ENCODE results near the gene LCLAT1.

Gene LCLAT1

DNA sequence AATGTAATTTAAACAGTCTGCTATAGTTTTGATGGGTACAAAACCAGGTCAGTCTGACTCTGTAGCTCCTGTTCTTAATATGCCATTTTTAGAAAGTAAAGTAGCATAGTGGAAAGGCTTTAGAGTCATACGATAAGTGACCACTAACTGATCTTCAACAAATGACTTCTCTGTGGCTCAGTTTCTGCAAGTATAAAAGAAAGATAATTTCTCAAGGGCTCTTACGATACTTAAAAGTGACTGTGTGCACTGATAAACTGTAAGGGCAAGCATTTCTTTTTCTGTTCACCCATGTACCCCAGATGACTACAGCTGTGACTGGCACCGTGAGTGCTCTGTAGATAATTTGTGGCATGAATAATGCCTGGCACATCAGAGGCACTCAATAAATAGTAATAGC lies 178.7 kb downstream of the LCLAT1 start:
- no peaks in the 10 kb centered on the region for H3K9me3 ChIP-seq (ENCODE audit: control insufficient read depth, insufficient read depth, low read depth, low read length)

DNA sequence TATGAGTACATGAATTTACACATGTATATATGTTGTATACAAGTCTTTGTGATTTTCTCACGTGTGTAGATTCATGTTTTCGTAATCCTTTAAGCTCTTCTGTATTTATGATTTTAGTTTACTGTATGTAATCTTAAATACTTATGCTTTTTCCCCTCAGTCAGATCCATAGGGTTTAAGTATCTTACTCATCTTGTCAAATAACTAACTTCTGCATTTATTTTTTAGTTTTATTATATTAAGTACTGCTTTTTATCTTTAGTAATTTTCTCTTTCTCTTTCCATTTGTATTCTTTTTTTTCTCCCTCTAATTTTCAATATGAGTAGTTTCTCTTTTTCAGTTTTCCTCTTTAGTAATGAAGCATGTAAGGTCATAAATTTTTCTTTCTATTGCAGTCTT lies 179.4 kb downstream of the LCLAT1 start:
- TF ChIP-seq, protein P1, sequence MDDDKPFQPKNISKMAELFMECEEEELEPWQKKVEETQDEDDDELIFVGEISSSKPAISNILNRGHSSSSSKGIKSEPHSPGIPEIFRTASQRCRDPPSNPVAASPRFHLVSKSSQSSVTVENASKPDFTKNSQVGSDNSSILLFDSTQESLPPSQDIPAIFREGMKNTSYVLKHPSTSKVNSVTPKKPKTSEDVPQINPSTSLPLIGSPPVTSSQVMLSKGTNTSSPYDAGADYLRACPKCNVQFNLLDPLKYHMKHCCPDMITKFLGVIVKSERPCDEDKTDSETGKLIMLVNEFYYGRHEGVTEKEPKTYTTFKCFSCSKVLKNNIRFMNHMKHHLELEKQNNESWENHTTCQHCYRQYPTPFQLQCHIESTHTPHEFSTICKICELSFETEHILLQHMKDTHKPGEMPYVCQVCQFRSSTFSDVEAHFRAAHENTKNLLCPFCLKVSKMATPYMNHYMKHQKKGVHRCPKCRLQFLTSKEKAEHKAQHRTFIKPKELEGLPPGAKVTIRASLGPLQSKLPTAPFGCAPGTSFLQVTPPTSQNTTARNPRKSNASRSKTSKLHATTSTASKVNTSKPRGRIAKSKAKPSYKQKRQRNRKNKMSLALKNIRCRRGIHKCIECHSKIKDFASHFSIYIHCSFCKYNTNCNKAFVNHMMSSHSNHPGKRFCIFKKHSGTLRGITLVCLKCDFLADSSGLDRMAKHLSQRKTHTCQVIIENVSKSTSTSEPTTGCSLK (tag by site-specific recombination; IDR thresholded peaks at IDR 0.05) = no peak
- TF ChIP-seq, protein P2, sequence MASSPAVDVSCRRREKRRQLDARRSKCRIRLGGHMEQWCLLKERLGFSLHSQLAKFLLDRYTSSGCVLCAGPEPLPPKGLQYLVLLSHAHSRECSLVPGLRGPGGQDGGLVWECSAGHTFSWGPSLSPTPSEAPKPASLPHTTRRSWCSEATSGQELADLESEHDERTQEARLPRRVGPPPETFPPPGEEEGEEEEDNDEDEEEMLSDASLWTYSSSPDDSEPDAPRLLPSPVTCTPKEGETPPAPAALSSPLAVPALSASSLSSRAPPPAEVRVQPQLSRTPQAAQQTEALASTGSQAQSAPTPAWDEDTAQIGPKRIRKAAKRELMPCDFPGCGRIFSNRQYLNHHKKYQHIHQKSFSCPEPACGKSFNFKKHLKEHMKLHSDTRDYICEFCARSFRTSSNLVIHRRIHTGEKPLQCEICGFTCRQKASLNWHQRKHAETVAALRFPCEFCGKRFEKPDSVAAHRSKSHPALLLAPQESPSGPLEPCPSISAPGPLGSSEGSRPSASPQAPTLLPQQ (tag by site-specific recombination; IDR thresholded peaks at IDR 0.05) = no peak
- TF ChIP-seq GLI4 (tag by site-specific recombination; IDR thresholded peaks at IDR 0.05) = no peak
- no peak for TF ChIP-seq ZEB2 (tag by site-specific recombination; IDR thresholded peaks at IDR 0.05)
- no peak overlapping the region for H3K27ac ChIP-seq (ENCODE audit: extremely low read depth, low read depth, low read length)
- H3K9me3 ChIP-seq (ENCODE audit: control insufficient read depth, insufficient read depth, low read depth, low read length) = no peaks in the 10 kb centered on the region
- H3K4me3 ChIP-seq (ENCODE audit: low read depth, low read length) = no peak overlapping the region
- no peaks in the 10 kb centered on the region for H3K36me3 ChIP-seq (ENCODE audit: control insufficient read depth in 2 of 2, insufficient read depth in 1 of 2, low read length in 2 of 2)
- ChIA-PET CTCF (interaction anchor here (0.8 kb wide), 1 partner anchor 628 kb away, joined by 3 read pairs; no protein-coding TSS in a partner anchor), POLR2A (no interaction called here)
- no peaks in the 10 kb centered on the region for H3K4me1 ChIP-seq (ENCODE audit: control insufficient read depth, insufficient read depth, low read length)

More for the DNA sequence above, 178.7 kb downstream of the LCLAT1 start:
- no peak overlapping the region for H3K27ac ChIP-seq (ENCODE audit: extremely low read depth, low read depth, low read length)
- H3K36me3 ChIP-seq (ENCODE audit: control insufficient read depth in 2 of 2, insufficient read depth in 1 of 2, low read length in 2 of 2) = no peaks in the 10 kb centered on the region
- TF ChIP-seq ZSCAN30 (tag by site-specific recombination; IDR thresholded peaks at IDR 0.05) (no peak), GLIS1 (tag by site-specific recombination; IDR thresholded peaks at IDR 0.05) (no peak), KLF8 (tag by site-specific recombination; IDR thresholded peaks at IDR 0.05) (no peak), ZNF621 (tag by site-specific recombination; IDR thresholded peaks at IDR 0.05) (no peak), ZNF112 (tag by site-specific recombination; IDR thresholded peaks at IDR 0.05) (no peak), EGR2 (tag by site-specific recombination; IDR thresholded peaks at IDR 0.05; ENCODE audit: low read depth) (no peak), ZNF626 (tag by site-specific recombination; IDR thresholded peaks at IDR 0.05) (no peak), ZNF335 (tag by site-specific recombination; conservative IDR thresholded peaks at IDR 0.05) (no peak)
- TF ChIP-seq, protein P3, sequence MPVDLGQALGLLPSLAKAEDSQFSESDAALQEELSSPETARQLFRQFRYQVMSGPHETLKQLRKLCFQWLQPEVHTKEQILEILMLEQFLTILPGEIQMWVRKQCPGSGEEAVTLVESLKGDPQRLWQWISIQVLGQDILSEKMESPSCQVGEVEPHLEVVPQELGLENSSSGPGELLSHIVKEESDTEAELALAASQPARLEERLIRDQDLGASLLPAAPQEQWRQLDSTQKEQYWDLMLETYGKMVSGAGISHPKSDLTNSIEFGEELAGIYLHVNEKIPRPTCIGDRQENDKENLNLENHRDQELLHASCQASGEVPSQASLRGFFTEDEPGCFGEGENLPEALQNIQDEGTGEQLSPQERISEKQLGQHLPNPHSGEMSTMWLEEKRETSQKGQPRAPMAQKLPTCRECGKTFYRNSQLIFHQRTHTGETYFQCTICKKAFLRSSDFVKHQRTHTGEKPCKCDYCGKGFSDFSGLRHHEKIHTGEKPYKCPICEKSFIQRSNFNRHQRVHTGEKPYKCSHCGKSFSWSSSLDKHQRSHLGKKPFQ (tag by site-specific recombination; IDR thresholded peaks at IDR 0.05) = no peak
- TF ChIP-seq, protein P4, sequence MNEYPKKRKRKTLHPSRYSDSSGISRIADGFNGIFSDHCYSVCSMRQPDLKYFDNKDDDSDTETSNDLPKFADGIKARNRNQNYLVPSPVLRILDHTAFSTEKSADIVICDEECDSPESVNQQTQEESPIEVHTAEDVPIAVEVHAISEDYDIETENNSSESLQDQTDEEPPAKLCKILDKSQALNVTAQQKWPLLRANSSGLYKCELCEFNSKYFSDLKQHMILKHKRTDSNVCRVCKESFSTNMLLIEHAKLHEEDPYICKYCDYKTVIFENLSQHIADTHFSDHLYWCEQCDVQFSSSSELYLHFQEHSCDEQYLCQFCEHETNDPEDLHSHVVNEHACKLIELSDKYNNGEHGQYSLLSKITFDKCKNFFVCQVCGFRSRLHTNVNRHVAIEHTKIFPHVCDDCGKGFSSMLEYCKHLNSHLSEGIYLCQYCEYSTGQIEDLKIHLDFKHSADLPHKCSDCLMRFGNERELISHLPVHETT (tag by site-specific recombination; IDR thresholded peaks at IDR 0.05) = no peak
- ChIA-PET POLR2A (no interaction called here), CTCF (interaction anchor here (0.8 kb wide), 1 partner anchor 629 kb away, joined by 3 read pairs; no protein-coding TSS in a partner anchor)
- H3K4me3 ChIP-seq (ENCODE audit: low read depth, low read length) = no peak overlapping the region
- H3K4me1 ChIP-seq (ENCODE audit: control insufficient read depth, insufficient read depth, low read length) = no peaks in the 10 kb centered on the region

DNA sequence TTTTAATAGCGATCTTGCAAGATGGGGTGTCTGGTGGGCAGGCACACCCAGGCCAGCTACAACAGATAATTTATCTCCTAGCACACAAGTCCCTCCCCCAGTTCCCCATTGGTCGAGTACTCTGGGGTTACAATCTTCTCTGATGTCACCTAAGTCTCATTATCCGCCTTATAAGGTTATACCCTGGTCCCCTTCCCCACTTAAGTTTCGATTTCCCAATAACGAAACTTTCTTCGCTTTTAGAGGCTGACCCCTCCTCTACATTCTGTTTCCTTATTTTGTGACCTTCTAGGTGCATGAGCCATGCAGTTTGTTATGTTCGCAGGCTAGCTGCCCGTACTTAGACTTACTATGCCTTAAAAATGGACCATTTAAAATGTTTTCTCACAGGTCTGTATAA lies 180.1 kb downstream of the LCLAT1 start:
- TF ChIP-seq, protein P5, sequence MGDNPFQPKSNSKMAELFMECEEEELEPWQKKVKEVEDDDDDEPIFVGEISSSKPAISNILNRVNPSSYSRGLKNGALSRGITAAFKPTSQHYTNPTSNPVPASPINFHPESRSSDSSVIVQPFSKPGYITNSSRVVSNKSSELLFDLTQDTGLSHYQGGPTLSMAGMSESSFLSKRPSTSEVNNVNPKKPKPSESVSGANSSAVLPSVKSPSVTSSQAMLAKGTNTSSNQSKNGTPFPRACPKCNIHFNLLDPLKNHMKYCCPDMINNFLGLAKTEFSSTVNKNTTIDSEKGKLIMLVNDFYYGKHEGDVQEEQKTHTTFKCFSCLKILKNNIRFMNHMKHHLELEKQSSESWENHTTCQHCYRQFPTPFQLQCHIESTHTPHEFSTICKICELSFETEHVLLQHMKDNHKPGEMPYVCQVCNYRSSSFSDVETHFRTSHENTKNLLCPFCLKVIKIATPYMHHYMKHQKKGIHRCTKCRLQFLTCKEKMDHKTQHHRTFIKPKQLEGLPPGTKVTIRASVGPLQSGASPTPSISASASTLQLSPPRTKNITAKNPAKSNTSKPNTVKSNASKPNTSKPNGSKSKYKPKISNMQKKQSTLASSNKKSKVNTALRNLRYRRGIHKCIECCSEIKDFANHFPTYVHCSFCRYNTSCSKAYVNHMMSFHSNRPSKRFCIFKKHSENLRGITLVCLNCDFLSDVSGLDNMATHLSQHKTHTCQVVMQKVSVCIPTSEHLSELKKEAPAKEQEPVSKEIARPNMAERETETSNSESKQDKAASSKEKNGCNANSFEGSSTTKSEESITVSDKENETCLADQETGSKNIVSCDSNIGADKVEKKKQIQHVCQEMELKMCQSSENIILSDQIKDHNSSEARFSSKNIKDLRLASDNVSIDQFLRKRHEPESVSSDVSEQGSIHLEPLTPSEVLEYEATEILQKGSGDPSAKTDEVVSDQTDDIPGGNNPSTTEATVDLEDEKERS (tag by site-specific recombination; IDR thresholded peaks at IDR 0.05) = no peak
- ChIA-PET CTCF (no interaction called here), POLR2A (no interaction called here)
- Histone ChIP-seq H3K4me3 (ENCODE audit: low read depth, low read length) (no peak overlapping the region), H3K4me1 (ENCODE audit: control insufficient read depth, insufficient read depth, low read length) (no peaks in the 10 kb centered on the region), H3K9me3 (ENCODE audit: control insufficient read depth, insufficient read depth, low read depth, low read length) (no peaks in the 10 kb centered on the region), H3K27ac (ENCODE audit: extremely low read depth, low read depth, low read length) (no peak overlapping the region), H3K36me3 (ENCODE audit: control insufficient read depth in 2 of 2, insufficient read depth in 1 of 2, low read length in 2 of 2) (no peaks in the 10 kb centered on the region)

Measured in HEK293 (cell line).